ENCODE measurements around the gene AXIN2. TPM values are rescaled to one million over a fixed set of nuclear protein-coding genes. Genes with fewer than 3 reads are reported as not detected.

Gene AXIN2
- total and polyA plus RNA-seq, 12 donors, result 5.7 to 19.2 (median 11.8) TPM

DNA sequence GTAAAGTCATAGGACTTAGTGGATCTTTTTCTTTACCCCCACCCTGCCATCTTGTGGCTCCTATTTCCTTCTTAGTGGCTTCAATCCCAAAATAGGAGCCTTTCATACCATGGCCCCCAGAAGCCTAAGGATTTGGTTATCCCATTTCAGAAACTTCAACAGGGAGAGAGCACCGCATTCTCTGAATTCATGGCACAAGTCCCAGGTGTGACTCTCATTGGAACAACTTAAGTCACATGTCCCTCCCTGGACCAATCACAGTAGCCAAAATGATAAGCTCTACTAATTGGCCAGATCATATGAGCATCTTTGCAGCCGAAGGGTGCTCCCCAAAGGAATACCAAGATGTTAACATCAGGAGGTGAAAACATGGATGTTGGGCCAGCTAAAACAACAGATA, 43.2 kb downstream of the AXIN2 start:
- TF ChIP-seq CTCF (IDR thresholded peaks at IDR 0.05), result no peak
- 41 to 65% methylated on average over 2 of the region's 2 CpGs for WGBS, 2 donors
- Histone ChIP-seq H3K4me1 (no peaks in the 10 kb centered on the region), H3K27ac (no peak overlapping the region), H3K27me3 (peaks cover 0 to 3% (median 0%) of the 10 kb centered on the region in 7 donors), H3K36me3 (no peaks in the 10 kb centered on the region), H3K9me3 (no peaks in the 10 kb centered on the region), H3K4me3 (no peak overlapping the region)
- ATAC-seq, result peak in 2 of 8 donors; percentile 39 to 48
- intact Hi-C loops (cut with DNase I), result no loop called here
- DNase-seq, result no peak

DNA sequence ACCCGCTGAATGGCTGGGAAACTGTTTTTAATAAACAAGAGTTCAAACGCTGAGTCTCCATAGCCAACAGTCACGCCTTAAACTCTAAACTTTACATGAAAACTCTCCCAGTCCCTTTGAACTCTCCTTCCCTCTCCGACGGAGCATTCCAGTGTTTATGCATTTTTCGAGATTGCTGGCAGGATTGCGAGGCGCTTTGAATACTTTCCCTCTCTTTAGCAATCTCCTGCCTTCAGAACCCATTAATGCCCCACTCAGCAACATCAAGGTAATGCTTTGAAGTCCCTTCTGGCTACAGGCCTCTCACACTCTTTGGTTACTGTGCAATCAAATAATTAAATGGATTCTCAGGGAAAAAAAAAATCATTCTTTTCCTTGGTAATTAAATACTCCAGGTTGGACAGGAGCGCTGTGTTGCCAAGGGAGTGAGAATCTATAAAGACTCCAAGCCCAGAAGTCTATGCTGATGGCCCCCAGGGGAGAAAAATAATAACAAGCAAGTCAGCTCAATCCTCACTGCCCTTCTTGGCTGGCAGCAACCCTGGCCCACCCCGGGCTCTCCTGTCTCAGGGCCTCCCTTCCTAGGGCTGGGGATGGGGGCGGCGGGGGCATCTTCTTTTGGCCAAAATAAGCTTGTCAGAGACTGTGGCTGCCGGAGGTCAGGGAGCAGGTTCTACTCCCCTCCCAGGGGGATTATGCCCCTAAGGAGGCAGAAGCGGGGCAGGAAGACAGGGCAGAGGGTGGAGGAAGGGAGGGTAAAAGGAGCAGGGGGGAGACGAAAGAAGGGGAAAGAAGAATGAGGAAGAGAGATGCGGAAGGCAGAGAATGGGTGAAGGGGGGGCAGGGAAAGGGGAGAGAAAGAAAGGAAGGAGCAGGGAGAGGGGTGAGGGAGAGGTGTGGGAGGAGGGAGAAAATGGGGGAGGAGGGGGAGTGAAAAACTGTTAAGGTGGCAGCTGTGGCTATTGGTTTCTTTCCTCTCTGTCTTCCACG, 45.2 kb downstream of the AXIN2 start:
- Histone ChIP-seq H3K27ac (no peak overlapping the region), H3K27me3 (peaks cover 0 to 3% (median 0%) of the 10 kb centered on the region in 7 donors), H3K9me3 (no peaks in the 10 kb centered on the region), H3K36me3 (no peaks in the 10 kb centered on the region), H3K4me1 (no peaks in the 10 kb centered on the region), H3K4me3 (no peak overlapping the region)
- DNase-seq, result no peak
- intact Hi-C loops (cut with DNase I), result no loop called here
- no peak for TF ChIP-seq CTCF (IDR thresholded peaks at IDR 0.05)
- no peak for ATAC-seq
- 56 to 67% methylated on average over 17 of the region's 17 CpGs for WGBS, 2 donors

- H3K4me1 ChIP-seq, result no peaks in the 10 kb centered on the region
- H3K27ac ChIP-seq, result no peak overlapping the region
- no peaks in the 10 kb centered on the region for H3K9me3 ChIP-seq
- intact Hi-C loops (cut with DNase I), result no loop called here
- H3K36me3 ChIP-seq, result no peaks in the 10 kb centered on the region
- TF ChIP-seq CTCF (IDR thresholded peaks at IDR 0.05), result no peak
- 95 to 97% methylated on average over 6 of the region's 6 CpGs for WGBS, 2 donors
- H3K4me3 ChIP-seq, result no peak overlapping the region
- DNase-seq, result no peak
- H3K27me3 ChIP-seq, result peaks cover 0 to 3% (median 0%) of the 10 kb centered on the region in 7 donors
- ATAC-seq, result no peak
Observed at GRCh38 chr17:65515512-65515911, 45.9 kb downstream of the AXIN2 start.

DNA sequence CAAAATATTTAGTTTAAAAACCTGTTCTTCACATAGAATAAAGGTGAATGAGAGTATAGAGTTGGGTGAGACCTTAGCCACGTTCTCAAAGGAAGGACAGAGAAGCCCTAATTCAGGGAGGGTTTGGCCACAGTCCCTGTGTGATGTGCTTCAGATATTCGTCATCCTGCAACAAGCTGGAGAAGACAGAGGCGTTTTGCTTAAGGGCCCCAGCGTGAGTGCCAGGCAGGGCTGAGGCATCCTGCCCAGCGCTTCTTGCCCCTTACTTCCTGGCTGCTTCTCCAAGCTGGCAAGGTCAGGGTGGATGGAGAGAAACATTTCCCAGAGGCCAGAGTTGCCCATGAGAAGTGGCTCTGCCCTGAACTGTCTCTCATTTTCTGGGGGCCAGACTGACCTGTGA, 46.9 kb downstream of the AXIN2 start:
- Histone ChIP-seq H3K4me1 (no peaks in the 10 kb centered on the region), H3K36me3 (no peaks in the 10 kb centered on the region), H3K27me3 (peaks cover 0 to 3% (median 0%) of the 10 kb centered on the region in 7 donors), H3K27ac (peak overlapping the region in 1 of 10 donors; percentile 18), H3K4me3 (no peak overlapping the region), H3K9me3 (no peaks in the 10 kb centered on the region)
- DNase-seq (no peak), ATAC-seq (peak in 1 of 8 donors; percentile 70)
- no peak for TF ChIP-seq CTCF (IDR thresholded peaks at IDR 0.05)
- intact Hi-C loops (cut with DNase I), result no loop called here
- WGBS, 2 donors, result 73 to 86% methylated on average over 5 of the region's 5 CpGs
